Heart right ventricle (tissue), 16 donors: Measurements from ENCODE around the gene ACE2. TPM values are rescaled to one million over a fixed set of nuclear protein-coding genes. Genes with fewer than 3 reads are reported as not detected.
A peak's percentile ranks its signal among the peaks of the same experiment; 100 is the strongest.

Experiments
- ATAC-seq, 8 donors: fragments of 200-7000 bp; cut with Tn5 transposase; one replicate each; pipeline ENCODE4 v1.9.1; 2020; ENCODE audit warnings: mild to moderate bottlenecking in 8 of 8, moderate library complexity in 8 of 8, moderate number of reproducible peaks in 1 of 8
- DNase-seq, 2 donors: peaks; one replicate each; pipeline ENCODE4 v3.0.0-alpha.2; 2020
- H3K27ac ChIP-seq, 10 donors: fragments of 200-600 bp; sonication (generic) in 2 of 10; one replicate each; pipeline versions ENCODE4 v1.5.0 to v1.8.0; 2020 to 2022; ENCODE audit warnings: mild to moderate bottlenecking in 3 of 10
- H3K27me3 ChIP-seq, 7 donors: fragments of 200-600 bp; one replicate each; pipeline ENCODE4 v1.8.0; 2021 to 2022; ENCODE audit warnings: mild to moderate bottlenecking in 2 of 7
- H3K36me3 ChIP-seq, 9 donors: fragments of 200-600 bp; sonication (generic) in 1 of 9; one replicate each; pipeline versions ENCODE4 v1.5.0 to v1.8.0; 2020 to 2022; ENCODE audit warnings: mild to moderate bottlenecking in 2 of 9
- H3K4me1 ChIP-seq, 9 donors: fragments of 200-600 bp; sonication (generic) in 1 of 9; one replicate each; pipeline versions ENCODE4 v1.5.0 to v1.8.0; 2020 to 2022; ENCODE audit warnings: mild to moderate bottlenecking in 4 of 9
- H3K4me3 ChIP-seq, 10 donors: fragments of 200-600 bp; sonication (generic) in 2 of 10; one replicate each; pipeline versions ENCODE4 v1.5.0 to v1.8.0; 2020 to 2022; ENCODE audit warnings: mild to moderate bottlenecking in 7 of 10, moderate library complexity in 2 of 10
- H3K9me3 ChIP-seq, 11 donors: fragments of 200-600 bp in 10 of 11; sonication (generic) in 2 of 11; one replicate each; pipeline versions ENCODE4 v1.5.0 to v1.8.0; 2013 to 2022; ENCODE audit warnings: mild to moderate bottlenecking in 2 of 11, control low read depth in 1 of 11, moderate library complexity in 1 of 11
- WGBS, 2 donors: extraction: QIAGEN DNeasy Blood & Tissue Kit; methylation state at CpG; one replicate each; pipeline ENCODE4 v1.1.7; 2013; ENCODE audit warnings: inconsistent platforms in 1 of 2; 5-methylcytosine and 5-hydroxymethylcytosine counted together
- intact Hi-C, 10 donors: fragments of 100-400 bp; cut with DNase I; formaldehyde crosslinking; loops; one replicate each; pipeline versions ENCODE4 v1.11.1 to v1.14.2; 2022
- polyA plus RNA-seq, 2 donors: library from polyadenylated mRNA; stranded (reverse); fragments of 200-250 nt; gene quantifications; one replicate each; pipeline ENCODE4 v1.2.3, GENCODE V29; 2013
- total RNA-seq, 10 donors: library from RNA; stranded (reverse); fragmentation: NEBNext Ultra II Directional in 3 of 10; extraction: Animal tissue kit (Norgen Biotek cat#: 25700) in 3 of 10; gene quantifications; one replicate each; pipeline versions ENCODE4 v1.2.1 to v1.2.4, GENCODE V29; 2021 to 2023
- TF ChIP-seq, protein P1 (sequence below), 9 donors: fragments of 200-600 bp; sonication (generic) in 2 of 9; IDR thresholded peaks; one replicate each; pipeline versions ENCODE4 v1.5.0 to v1.8.0; 2021 to 2022; ENCODE audit warnings: antibody characterized with exemption in 9 of 9, mild to moderate bottlenecking in 5 of 9, moderate library complexity in 1 of 9
- donor health status: Arrhythmogenic right ventricular cardiomyopathy.
- donor health status: ischemic (EF 13 %, LVEDD 7.1; RV severe dilation, severe dysfunction).
- donor health status: healthy with polysubstance abuse.
- donor health status: DM: no; HTN: yes; CAD: no.
- donor health status: DM: no; HTN: no; CAD: no.
- donor health status: ischemic (EF 25% LVEDD 6.9; RV normal size, moderate dysfunction).
- donor health status: ischemic (EF 25% LVEDD 5.7; RV mildly dilated, moderate dysfunction).
- donor health status: healthy.
- donor health status: DM: yes; HTN: yes; CAD: no.
- donor health status: Ischemic cardiomyopathy.
- donor health status: ischemic (EF 35%, LVEDD 5.7; RV mildly dilated, moderate dysfunction).
- donor health status: nonischemic (EF 11% LVEDD 7.7; RV severe dilation, severe dysfunction).
- donor health status: DM: yes; HTN: yes; CAD: no.
- donor health status: PGD.
- donor health status: ischemic (EF 29% LVEDD 5.4; RV normal size, mild dysfunction).
- donor health status: nonischemic (EF 23%, LVEDD 6.1; RV moderate dilation, normal function).

The ACE2 gene
- total and polyA plus RNA-seq, 12 donors, result 6.7 to 42.4 (median 17.8) TPM

DNA sequence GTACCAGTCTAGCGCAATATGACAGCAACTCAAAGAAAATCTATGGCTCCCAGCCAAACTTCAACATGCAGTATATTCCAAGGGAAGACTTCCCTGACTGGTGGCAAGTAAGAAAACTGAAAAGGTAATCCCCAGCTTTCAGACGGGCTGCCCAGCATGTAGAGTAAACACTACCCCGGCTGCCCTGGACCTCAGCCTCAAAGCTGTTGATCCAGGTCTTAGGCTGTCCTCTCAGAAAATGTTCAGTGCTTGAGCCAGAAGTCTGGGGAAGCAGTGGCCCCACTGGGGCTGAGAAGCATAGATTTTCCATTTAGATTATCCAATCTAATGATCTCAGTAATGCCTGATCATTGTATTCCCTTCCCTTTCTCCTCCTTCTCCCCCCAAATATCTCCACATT lies 78.3 kb downstream of the ACE2 start:
- Histone ChIP-seq H3K27ac (no peak overlapping the region), H3K9me3 (no peaks in the 10 kb centered on the region), H3K4me3 (no peak overlapping the region), H3K36me3 (no peaks in the 10 kb centered on the region), H3K4me1 (peaks cover 0 to 26% (median 11%) of the 10 kb centered on the region in 9 donors), H3K27me3 (peaks cover 0 to 76% (median 0%) of the 10 kb centered on the region in 7 donors)
- intact Hi-C loops, result no loop called here
- DNase-seq, result no peak
- TF ChIP-seq, protein P1, sequence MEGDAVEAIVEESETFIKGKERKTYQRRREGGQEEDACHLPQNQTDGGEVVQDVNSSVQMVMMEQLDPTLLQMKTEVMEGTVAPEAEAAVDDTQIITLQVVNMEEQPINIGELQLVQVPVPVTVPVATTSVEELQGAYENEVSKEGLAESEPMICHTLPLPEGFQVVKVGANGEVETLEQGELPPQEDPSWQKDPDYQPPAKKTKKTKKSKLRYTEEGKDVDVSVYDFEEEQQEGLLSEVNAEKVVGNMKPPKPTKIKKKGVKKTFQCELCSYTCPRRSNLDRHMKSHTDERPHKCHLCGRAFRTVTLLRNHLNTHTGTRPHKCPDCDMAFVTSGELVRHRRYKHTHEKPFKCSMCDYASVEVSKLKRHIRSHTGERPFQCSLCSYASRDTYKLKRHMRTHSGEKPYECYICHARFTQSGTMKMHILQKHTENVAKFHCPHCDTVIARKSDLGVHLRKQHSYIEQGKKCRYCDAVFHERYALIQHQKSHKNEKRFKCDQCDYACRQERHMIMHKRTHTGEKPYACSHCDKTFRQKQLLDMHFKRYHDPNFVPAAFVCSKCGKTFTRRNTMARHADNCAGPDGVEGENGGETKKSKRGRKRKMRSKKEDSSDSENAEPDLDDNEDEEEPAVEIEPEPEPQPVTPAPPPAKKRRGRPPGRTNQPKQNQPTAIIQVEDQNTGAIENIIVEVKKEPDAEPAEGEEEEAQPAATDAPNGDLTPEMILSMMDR (IDR thresholded peaks at IDR 0.05), result no peak
- no peak for ATAC-seq
- WGBS, 2 donors, result 92 to 97% methylated on average over 3 of the region's 3 CpGs

DNA sequence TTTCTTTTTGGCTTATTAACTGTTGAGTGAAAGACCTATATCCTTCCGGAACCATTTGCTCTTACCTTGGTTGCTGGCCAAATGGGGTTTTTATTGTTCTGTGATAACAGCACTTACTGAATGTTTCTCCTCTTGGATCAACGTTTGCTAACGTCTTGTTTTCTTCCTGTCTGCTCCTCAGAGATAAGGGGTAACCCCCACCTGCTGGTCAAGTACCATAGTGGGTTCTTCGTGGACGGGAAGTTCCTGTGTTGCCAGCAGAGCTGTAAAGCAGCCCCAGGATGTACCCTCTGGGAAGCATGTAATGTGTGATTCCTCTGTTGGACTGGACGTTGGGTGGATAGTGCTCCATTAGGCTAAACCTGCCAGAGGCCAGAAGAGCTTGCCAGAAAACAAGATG lies 84.8 kb downstream of the ACE2 start:
- no peak overlapping the region for H3K4me3 ChIP-seq
- DNase-seq (peak in 1 of 2 donors; percentile 12), ATAC-seq (peak in 6 of 8 donors; percentile 29 to 59 (median 45))
- no peaks in the 10 kb centered on the region for H3K9me3 ChIP-seq
- TF ChIP-seq, protein P1 (IDR thresholded peaks at IDR 0.05), result no peak
- WGBS, 2 donors, result 22 to 23% methylated on average over 6 of the region's 6 CpGs
- intact Hi-C loops, result no loop called here
- peak overlapping the region in 1 of 10 donors; percentile 42 for H3K27ac ChIP-seq
- H3K36me3 ChIP-seq, result no peaks in the 10 kb centered on the region
- peaks cover 0 to 6% (median 0%) of the 10 kb centered on the region in 9 donors for H3K4me1 ChIP-seq
- peaks cover 0 to 69% (median 0%) of the 10 kb centered on the region in 7 donors for H3K27me3 ChIP-seq

DNA sequence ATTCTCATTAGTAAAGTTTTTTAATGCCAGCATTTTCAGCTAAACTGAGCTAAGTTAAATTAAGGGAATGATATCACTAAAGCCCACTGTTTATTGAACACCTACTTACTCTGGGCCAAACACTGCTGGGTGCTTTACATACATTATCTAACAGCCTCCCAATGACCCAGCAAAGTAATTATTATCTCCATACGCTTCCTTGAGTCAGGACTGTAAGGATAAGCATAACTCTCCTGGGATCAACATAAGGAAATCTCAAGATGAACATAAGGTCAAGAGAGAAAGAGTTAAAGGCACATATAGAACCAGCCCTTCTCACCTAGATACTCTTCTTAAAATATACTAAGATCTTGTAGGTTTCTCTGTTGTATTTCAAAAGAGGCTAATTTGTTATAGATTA lies 86.5 kb downstream of the ACE2 start:
- TF ChIP-seq, protein P1 (IDR thresholded peaks at IDR 0.05), result no peak

DNA sequence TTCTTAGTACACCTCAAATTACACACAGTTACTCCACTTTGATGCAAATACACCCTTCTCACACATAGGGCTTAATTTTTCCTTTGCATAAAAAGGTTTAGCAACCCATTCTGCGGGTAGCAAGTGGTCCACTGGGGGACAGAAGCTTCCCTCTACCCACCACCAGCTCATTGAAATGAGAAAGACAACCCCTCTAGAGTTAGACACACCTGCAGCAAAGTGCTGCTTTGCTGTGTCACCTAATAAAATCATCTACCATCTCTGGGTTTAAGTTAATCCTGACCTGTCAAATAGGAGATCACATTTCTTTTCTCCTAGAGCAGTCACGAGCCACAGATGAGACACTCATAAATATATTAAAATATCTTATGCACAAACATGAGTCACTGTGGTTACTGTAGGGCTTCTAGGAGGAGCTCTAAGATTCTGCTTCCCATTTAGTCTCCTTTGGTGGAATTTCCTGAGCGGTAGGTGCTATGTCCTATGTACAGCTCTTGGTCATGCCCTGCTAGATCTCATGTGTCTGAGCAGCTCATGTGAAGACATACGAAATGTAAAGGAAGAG lies 88.3 kb downstream of the ACE2 start:
- H3K9me3 ChIP-seq, result no peaks in the 10 kb centered on the region
- H3K4me3 ChIP-seq, result no peak overlapping the region
- TF ChIP-seq, protein P1 (IDR thresholded peaks at IDR 0.05), result no peak
- no peak for DNase-seq
- H3K36me3 ChIP-seq, result no peaks in the 10 kb centered on the region
- peaks cover 0 to 6% (median 0%) of the 10 kb centered on the region in 9 donors for H3K4me1 ChIP-seq
- ATAC-seq, result no peak
- 93 to 94% methylated on average over 4 of the region's 4 CpGs for WGBS, 2 donors
- H3K27me3 ChIP-seq, result peaks cover 0 to 68% (median 0%) of the 10 kb centered on the region in 7 donors
- intact Hi-C loops, result no loop called here
- H3K27ac ChIP-seq, result no peak overlapping the region

More for the DNA sequence above, 86.5 kb downstream of the ACE2 start:
- Histone ChIP-seq H3K4me1 (peaks cover 0 to 6% (median 0%) of the 10 kb centered on the region in 9 donors), H3K36me3 (no peaks in the 10 kb centered on the region), H3K9me3 (no peaks in the 10 kb centered on the region), H3K4me3 (no peak overlapping the region), H3K27ac (no peak overlapping the region), H3K27me3 (peaks cover 0 to 73% (median 0%) of the 10 kb centered on the region in 7 donors)
- no peak for DNase-seq
- WGBS, 2 donors, result 94 to 97% methylated on average over 1 of the region's 1 CpG
- intact Hi-C loops, result no loop called here
- no peak for ATAC-seq
